SIG-M5 treated with dmso at 0.1 percent for 504 hours (cell line): Measurements from ENCODE around the gene IFT80.
A peak's percentile ranks its signal among the peaks of the same experiment; 100 is the strongest.
"Not testable (repeated sequence)": the region's sequence is repeated elsewhere in the genome, so short reads cannot be mapped to it uniquely, and the experiment has no call there.

ENCODE experiments used
- DNase-seq: peaks from one replicate; lab custom pipeline; 2025; ENCODE audit not compliant: unreplicated experiment; lab: John Stamatoyannopoulos, UW

IFT80 gene

GRCh38 chr3:160369784-160370183 lies 29.2 kb downstream of the IFT80 start:
- DNase-seq, result no peak

DNA sequence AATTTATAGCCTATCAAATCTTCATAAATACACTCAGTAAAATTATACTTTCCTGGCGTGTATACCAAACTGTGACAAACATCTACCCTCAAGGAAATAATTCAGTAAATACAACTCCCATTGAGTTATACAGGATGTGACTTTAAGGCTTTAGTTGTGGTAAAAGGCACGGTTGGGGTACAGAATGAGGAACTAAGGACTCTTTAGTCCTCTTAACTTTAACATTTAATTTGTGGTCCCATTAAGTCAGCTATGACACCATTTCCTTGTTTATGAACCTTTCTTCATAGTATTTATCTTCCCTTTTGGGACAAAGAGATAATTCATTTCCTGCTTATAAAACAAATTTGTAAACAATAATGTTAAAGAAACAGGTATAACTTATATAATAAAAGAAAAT lies 30.2 kb downstream of the IFT80 start:
- DNase-seq, result peak; percentile 87

DNA sequence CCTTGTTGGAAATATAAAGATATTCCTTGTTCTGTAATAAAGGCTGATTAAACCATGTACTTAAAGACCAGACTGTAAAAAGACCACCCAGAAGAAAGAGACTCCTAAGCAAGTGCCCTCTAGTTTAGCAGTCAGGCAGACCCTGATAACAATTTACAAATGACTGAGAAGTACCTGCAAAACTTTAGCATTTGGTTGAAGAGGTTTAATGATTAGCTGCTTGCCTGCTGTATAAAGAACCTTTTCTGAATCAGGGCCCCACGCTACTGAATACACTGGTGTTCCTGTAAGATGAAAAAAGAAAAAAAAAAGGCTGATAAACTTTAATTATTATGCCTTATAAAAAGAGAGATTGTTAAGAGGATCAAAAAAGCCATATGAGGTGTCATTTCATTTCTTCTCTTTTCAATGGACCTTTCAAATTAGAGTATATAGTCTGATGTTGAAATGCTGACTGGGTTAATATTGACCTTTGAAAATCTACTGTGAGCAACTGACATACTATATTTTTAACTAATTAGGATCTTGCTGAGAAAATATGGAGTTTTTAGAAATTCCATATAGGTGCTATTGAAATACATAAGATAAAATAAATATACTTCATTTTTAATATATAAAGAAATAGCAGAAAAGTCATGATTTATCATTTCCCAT lies 33.0 kb downstream of the IFT80 start:
- no peak for DNase-seq

GRCh38 chr3:160362896-160363295 lies 36.1 kb downstream of the IFT80 start:
- not testable (repeated sequence) for DNase-seq

DNA sequence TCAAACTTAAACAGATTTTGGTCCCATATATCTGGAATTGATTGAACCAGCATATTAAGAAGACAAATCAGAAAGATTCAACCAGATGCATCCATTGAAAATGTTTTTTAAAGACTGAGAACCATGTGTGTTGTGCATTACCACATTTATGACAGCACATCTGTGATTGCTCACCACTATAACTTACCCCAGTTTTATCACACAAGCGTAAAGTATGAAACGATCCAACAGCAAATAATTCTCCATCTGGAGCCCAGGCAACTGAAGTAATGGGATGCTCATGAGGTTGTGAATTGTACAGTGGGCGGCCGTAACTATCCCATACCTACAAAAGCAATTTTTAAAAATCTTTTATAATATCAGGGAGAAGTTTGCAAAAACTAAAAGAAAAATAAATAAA lies 43.2 kb downstream of the IFT80 start:
- no peak for DNase-seq

- DNase-seq, result no peak
Measured at GRCh38 chr3:160346511-160346910, 52.5 kb downstream of the IFT80 start.

DNA sequence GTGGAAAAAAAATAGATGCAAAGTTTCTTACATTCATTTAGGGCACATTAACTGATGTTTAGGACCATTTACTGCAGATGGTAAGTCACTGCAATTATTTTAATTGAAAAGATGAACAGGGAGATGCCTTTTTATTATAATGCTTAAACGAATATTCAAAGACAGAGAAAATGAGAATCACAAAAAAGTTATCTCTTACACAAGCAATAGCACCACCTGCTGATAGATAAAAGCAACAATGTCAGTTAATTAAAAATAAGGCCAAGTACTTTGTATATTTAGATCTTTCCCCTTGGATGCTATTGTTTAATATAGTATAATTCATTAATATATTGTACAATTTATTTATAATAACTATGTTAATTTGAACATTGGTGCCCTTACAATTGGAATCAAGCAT lies 55.9 kb downstream of the IFT80 start:
- peak; percentile 29 for DNase-seq

- DNase-seq, result no peak
Measured at GRCh38 chr3:160340351-160340750, 58.7 kb downstream of the IFT80 start.

DNA sequence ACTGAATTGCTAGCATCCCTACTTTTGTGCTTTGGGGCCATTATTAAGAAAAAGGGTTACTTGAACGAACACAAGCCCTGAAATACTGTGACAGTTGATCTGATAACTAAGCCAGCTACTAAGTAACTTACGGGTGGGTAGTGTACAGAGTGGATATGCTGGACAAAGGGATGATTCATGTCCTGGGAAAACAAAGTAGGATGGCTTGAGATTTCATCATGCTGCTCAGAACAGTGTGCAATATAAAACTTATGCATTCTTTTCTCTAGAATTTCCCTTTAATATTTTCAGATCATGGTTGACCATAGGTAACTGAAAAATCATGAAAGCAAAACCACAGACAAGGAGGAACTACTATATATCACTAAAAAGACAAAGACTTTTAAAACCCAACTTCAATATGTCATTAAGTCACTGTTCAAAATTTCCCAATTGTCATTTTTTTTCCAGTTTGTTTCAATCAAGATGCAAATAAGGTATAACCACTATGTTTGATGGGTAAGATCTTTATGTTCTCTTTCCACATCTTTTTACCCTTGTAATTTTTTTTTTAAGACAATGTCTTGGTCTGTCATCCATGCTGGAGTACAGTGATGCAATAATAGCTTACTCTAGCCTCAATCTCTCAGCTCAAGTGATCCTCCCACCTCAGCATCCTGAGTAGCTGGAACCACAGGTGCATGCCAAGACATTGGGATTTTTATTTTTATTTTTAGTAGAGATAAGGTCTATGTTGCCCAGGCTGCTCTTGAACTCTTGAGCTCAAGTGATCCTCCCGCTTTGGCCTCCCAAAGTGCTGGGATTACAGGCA lies 67.7 kb downstream of the IFT80 start:
- DNase-seq, result no peak

- DNase-seq, result no peak
Measured at GRCh38 chr3:160330690-160331089, 68.3 kb downstream of the IFT80 start.

DNA sequence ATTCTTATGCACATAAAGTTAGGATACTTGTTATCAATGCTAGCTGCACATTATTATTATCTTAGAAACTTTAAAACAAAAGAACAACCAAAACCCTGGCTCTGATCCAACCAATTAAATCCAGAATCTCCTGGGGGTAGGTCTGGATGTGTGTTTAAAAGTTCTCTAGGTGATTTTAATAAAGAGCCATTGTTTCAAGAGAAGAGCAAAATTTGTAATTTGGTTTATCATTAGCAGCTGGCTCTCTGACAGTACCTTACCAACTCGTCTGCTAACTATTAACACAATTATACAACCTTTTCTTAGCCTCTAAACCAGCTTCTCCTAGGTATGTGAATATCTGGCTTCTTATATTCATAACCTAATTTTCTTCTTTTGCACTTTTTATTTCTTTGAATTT lies 68.9 kb downstream of the IFT80 start:
- DNase-seq, result no peak

- not testable (repeated sequence) for DNase-seq
Measured at GRCh38 chr3:160326286-160326685, 72.7 kb downstream of the IFT80 start.

- not testable (repeated sequence) for DNase-seq
Measured at GRCh38 chr3:160321821-160322220, 77.2 kb downstream of the IFT80 start.

- DNase-seq, result no peak
Measured at GRCh38 chr3:160319322-160319721, 79.7 kb downstream of the IFT80 start.

DNA sequence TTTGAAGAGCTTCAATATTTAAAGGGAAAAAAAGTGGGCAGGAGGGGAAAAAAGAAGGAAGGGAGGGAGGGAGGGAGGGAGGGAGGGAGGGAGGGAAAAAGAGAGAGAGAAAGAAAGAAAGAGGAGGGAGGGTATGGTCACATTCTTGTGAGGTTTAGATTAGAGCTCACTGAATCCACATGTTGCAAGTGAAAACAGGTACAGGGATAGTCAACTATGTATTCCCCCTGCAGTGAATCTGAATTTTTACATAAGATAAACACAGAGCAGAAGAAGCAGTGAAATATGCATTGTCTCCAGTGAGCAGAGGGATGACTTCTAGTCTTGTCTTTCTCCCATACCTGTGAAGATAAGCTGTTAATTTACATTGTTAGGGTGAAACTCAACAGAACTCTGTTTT lies 84.0 kb downstream of the IFT80 start:
- DNase-seq, result no peak

DNA sequence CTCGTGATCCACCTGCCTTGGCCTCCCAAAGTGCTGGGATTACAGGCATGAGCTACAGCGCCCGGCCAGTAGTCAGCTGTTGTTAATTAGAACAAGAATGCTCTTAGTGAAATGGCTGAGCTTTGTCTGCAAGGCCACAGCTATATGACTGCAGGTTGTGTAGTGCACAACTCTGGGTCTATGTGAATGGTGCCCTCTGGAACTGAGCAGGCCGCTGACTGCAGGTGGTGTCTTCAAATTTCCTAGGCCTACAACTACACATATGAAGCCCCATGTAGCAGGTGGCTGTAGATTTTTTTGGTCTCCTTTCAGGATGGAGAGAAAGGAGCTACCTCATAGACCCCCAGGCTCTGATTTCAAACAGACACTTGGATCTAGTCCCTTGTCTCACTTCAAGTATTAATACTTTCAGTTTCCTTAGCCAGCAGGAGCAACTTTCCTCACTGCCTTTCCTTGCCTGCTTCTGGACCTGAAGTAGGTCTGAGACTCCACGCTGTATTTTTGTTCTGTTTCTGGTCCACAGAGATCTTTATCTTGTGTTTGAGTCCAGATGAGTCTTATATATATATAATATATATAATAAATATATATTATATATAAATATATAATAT lies 86.9 kb downstream of the IFT80 start:
- peak; percentile 43 for DNase-seq

GRCh38 chr3:160302806-160303205 lies 96.2 kb downstream of the IFT80 start:
- DNase-seq, result no peak

GRCh38 chr3:160296591-160296990 lies 102.4 kb downstream of the IFT80 start:
- DNase-seq, result no peak

- no peak for DNase-seq
Measured at GRCh38 chr3:160291909-160292299, 107.1 kb downstream of the IFT80 start.

DNA sequence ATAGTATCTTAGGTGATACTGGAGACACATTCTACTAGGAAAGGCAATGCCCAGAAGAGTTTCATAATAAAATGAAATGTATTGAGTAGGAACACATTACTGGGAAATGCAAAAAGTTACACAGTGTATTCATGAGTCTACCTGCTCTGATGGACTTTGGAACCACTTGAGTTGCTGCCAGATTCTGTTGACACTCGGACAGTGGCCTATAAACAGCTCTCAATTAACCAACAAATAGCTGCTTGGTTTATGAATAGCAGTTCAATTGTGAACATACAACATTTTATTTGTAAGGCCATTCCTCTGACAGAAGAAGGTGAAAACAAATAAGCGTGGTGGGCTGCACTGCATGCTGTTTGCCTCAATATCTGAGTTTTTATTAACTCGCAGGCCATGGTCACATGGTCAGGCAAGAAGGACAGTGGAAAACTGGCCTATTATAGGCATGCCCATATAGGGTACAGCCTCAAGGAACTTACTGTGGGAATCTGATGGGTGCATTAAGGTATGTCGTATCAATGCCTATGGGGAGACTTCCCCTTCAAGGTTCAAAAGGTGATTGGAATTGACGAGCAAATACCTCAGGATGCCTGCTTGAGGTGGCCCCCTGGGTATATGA lies 107.6 kb downstream of the IFT80 start:
- no peak for DNase-seq

DNA sequence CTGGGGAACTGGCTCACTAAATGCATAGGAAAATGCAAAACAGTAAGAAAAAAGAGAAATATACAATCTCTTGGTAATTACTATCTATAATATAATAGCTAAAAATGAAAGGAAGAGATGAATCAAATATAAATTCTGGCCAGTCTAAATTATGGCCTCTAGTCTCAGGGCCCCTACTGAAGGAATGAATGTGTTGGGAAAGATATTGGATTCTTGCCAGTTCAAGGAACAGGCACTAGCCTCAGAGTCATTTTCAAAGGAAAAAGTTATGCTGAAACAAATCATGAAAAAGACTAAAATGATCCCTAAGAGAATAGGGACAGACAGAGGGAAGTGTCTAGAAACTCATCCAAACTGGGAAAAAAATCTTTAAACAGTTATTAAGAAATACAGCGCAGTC lies 111.4 kb downstream of the IFT80 start:
- no peak for DNase-seq

GRCh38 chr3:160286231-160286630 lies 112.8 kb downstream of the IFT80 start:
- DNase-seq, result no peak
